ENCODE data around the gene COL21A1.

COL21A1 gene

GRCh38 chr6:56051202-56051598, 196.2 kb downstream of the COL21A1 start:
- no peak for DNase-seq (ENCODE audit: low read depth)
- no peak for TF ChIP-seq CTCF (IDR thresholded peaks at IDR 0.05; ENCODE audit: low read depth, low read length, missing control alignments)
- H3K4me3 ChIP-seq (ENCODE audit: low read depth, low read length) = no peak overlapping the region

- H3K4me3 ChIP-seq (ENCODE audit: low read depth, low read length) = no peak overlapping the region
- DNase-seq (ENCODE audit: low read depth) = no peak
- no peak for TF ChIP-seq CTCF (IDR thresholded peaks at IDR 0.05; ENCODE audit: low read depth, low read length, missing control alignments)
These were observed 196.7 kb downstream of the COL21A1 start for GRCh38 chr6:56050530-56051201.

- DNase-seq (ENCODE audit: low read depth) = no peak
- TF ChIP-seq CTCF (IDR thresholded peaks at IDR 0.05; ENCODE audit: low read depth, low read length, missing control alignments) = no peak
- no peak overlapping the region for H3K4me3 ChIP-seq (ENCODE audit: low read depth, low read length)
These were observed 198.8 kb downstream of the COL21A1 start for GRCh38 chr6:56048601-56049000.

DNA sequence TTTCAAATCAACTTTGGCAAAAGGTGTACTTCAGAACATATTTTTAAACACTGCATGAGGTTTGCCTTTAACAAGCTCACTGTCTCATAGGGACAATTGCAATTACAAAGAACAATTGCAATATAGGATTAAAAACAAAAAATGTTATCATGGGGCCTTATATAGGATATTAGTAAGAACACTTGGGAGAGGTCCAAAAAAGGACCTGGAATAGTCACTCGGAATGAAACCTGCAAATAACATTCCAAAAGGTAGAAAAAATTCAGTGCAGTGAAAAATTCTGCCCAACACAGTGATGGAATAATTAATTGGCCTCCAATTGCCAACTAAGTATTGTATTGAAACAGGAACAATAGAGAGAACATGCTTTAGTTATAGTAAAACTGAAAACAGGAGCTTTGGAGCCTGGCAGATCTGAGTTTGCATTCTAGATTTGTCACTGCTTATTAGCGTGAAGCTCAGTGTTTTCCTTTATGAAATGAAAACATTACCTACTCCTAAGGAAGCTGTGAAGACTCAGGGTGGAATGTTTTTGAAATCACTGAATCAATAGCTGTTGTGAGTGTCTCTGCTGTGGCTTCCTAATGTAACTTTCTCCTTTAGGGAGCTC, 199.3 kb downstream of the COL21A1 start:
- no peak overlapping the region for H3K4me3 ChIP-seq (ENCODE audit: low read depth, low read length)
- no peak for TF ChIP-seq CTCF (IDR thresholded peaks at IDR 0.05; ENCODE audit: low read depth, low read length, missing control alignments)
- no peak for DNase-seq (ENCODE audit: low read depth)

GRCh38 chr6:56046576-56046975, 200.8 kb downstream of the COL21A1 start:
- no peak overlapping the region for H3K4me3 ChIP-seq (ENCODE audit: low read depth, low read length)
- no peak for TF ChIP-seq CTCF (IDR thresholded peaks at IDR 0.05; ENCODE audit: low read depth, low read length, missing control alignments)
- DNase-seq (ENCODE audit: low read depth) = no peak

DNA sequence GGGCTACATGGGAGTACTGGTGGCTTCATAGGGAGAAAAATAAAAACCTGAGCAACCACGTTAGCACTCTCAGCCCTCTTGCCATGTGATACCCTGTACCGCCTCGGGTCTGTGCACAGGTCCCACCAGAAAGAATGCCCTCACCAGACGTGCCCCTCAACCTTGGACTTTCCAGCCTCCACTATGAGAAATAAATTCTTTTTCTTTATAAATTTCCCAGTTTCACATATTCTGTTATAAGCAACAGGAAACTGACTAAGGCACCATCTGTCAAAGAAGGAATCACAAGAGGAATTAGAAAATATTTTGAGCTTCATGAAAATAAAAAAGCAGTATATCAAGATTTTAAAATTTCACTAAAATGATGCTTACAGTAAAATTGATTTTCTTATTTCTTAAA, 203.6 kb downstream of the COL21A1 start:
- no peak for DNase-seq (ENCODE audit: low read depth)
- TF ChIP-seq CTCF (IDR thresholded peaks at IDR 0.05; ENCODE audit: low read depth, low read length, missing control alignments) = no peak
- no peak overlapping the region for H3K4me3 ChIP-seq (ENCODE audit: low read depth, low read length)

GRCh38 chr6:56043076-56043475, 204.3 kb downstream of the COL21A1 start:
- DNase-seq (ENCODE audit: low read depth) = no peak
- no peak overlapping the region for H3K4me3 ChIP-seq (ENCODE audit: low read depth, low read length)
- TF ChIP-seq CTCF (IDR thresholded peaks at IDR 0.05; ENCODE audit: low read depth, low read length, missing control alignments) = no peak

Data from GM12864 (cell line).